Mononuclear cell (primary cell): ENCODE measurements around the gene TRAPPC3. TPM values are rescaled to one million over a fixed set of nuclear protein-coding genes. Genes with fewer than 3 reads are reported as not detected.
"Not testable (repeated sequence)": the region's sequence is repeated elsewhere in the genome, so short reads cannot be mapped to it uniquely, and the experiment has no call there.

Source experiments
- H3K27me3 ChIP-seq: 2 replicates; pipeline ENCODE4 v1.6.0; 2011; ENCODE audit warnings: low read length, control low read depth; ENCODE audit not compliant: insufficient read depth
- H3K4me1 ChIP-seq: 2 replicates; pipeline ENCODE4 v1.5.1; 2011; ENCODE audit warnings: mild to moderate bottlenecking, low read length, control low read depth; ENCODE audit not compliant: insufficient read depth
- H3K4me3 ChIP-seq: 2 replicates; pipeline ENCODE4 v1.5.1; 2011; ENCODE audit warnings: mild to moderate bottlenecking, low read length, moderate library complexity
- H3K9me3 ChIP-seq: 2 replicates; pipeline ENCODE4 v1.5.1; 2011; ENCODE audit warnings: low read depth, mild to moderate bottlenecking, control low read depth, low read length
- total RNA-seq: library from RNA; depleted of rRNA; stranded (reverse); fragments of >200 nt; gene quantifications from one replicate; pipeline ENCODE4 v1.2.3, GENCODE V29; 2012

Gene TRAPPC3
- total RNA-seq, 1 donor: 25.9 TPM

DNA sequence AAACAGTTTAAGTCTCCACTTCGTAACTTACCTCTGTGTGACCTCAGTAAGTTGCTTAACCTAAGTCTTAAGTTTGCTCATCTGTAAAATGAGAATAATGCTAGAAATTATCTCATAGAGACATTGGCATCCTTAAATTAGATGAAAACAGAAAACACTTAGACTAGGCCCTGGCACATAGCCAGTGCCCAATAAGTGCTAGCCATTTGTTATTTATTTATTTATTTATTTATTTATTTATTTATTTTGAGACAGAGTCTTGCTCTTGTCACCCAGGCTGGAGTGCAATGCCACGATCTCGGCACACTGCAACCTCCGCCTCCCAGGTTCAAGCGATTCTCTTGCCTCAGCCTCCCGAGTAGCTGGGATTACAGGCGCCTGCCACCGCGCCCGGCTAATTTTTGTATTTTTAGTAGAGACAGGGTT lies 9.6 kb upstream of the TRAPPC3 start:
- H3K9me3 ChIP-seq, H3K4me3 ChIP-seq, H3K27me3 ChIP-seq: not testable (repeated sequence)
- peaks cover 76% of the 10 kb centered on the region for H3K4me1 ChIP-seq

DNA sequence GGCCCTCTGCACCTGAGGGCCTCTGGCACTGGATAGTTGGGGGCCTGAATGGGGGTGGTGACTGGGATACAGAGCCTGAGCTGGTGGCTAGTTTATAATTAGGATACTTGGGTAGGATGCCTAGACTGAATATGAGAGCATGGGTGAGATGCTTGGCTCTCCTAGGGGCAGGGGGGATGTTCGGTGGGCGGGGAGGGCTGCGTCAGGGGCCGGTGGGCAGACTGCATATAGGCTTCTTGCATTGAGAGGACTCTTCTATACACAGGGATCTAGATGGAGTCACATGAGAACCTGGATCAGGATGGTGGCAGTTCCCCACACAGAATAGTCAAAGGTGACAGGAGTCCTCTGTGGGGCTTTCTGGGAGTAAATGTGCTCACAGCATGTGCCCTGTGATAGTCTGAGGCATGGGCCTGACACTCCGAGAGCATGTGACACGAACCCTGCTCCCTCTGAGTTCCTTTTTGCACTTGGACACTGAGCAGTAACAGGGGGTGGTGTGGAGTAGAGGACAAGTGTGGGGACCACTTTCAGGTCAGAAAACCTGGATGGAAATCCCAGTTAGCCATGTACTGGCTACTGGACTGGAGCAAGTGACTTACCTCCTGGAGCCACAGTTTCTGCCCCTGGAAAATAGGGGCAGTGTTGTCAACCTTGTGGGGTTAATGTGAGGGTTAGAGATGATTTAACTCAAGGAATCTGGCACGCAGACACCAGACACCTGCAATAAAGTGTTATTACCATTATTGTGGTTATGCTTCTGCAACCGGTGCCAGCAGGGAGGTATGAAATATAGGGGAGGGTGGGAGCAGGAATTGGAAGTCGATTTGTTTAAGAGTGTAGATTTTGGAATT lies 8.9 kb upstream of the TRAPPC3 start:
- peaks cover 75% of the 10 kb centered on the region for H3K4me1 ChIP-seq
- H3K9me3 ChIP-seq: no peaks in the 10 kb centered on the region
- no peaks in the 10 kb centered on the region for H3K27me3 ChIP-seq
- peak overlapping the region; percentile 82 for H3K4me3 ChIP-seq

DNA sequence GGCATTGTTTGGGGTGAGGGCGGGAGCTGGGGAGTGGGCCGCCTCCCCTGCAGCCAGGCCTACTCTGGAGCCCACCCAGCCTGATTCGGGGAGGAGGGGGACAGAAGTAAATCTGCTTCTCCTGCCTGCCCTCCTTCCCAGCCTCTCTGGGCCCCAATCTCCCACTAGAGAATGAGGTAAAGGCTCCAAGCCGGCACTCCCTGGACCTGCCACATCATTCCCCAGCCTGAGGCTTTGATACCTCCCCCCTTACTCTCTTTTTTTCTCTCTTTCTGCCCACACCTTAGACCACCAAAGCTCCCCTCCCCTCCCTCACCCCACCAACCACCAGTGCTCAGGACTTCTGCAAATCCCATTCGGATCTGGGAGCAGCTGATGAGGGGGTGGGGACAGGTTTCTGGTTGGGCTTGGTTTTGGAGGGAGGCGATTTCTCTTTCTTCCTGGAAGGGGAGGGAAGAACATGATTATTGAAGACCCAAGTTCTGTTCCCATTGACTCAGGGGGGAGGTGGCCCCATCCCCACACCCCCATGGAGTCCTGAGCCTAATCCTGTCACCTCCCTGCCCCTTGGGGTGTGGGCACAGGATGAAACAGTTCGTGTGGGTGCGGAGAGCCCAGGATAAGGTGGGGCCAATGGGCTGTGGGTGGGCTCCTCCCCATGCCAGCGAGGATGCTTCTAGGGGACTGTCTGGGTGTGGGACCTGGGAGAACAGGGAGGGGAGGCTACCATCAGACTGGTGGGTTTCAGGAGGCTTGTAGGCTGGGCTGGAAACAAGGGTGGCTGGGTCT lies 8.0 kb upstream of the TRAPPC3 start:
- H3K9me3 ChIP-seq: no peaks in the 10 kb centered on the region
- H3K4me3 ChIP-seq: peak overlapping the region; percentile 82
- H3K27me3 ChIP-seq: no peaks in the 10 kb centered on the region

DNA sequence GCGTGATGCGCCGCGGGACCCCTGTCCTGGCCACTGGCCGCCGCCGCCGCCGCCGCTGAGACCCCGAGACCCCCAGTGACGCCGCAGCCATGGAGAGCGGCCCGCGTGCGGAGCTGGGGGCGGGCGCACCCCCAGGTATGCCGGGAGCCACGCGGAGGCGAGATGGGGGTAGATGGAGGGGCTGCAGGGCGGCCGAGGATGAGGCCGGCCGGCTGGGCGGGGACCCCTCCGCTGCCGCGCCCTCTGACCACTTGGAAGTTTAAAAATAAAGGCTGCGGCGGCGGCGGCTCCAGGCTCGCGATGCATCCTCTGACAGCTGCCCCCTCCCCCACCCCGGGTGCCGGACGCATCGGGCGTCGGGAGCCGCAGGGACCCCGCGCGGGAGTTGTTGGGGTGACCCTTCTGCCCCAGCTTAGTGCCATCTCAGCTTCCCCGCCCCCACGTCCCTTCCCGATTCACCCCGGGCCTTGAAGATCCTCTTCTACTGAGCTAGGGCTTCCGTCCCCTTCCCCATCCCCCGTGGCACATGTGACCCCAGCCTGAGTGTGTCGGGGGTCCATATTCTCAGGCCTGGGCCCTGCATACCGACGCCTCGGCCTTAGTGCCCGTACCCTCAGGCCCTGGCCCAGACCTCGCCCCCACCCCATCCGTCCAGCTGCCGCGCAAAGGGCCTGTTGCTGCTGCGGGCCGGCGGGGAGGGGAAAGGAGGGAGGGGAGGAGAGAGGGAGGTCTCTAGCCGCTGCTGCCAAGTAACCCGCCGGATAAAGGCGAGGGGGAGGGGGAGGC lies 7.2 kb upstream of the TRAPPC3 start:
- no peaks in the 10 kb centered on the region for H3K9me3 ChIP-seq
- peaks cover 75% of the 10 kb centered on the region for H3K4me1 ChIP-seq
- no peaks in the 10 kb centered on the region for H3K27me3 ChIP-seq
- H3K4me3 ChIP-seq: peak overlapping the region; percentile 82

More for the DNA sequence above, 8.0 kb upstream of the TRAPPC3 start:
- H3K4me1 ChIP-seq: peaks cover 75% of the 10 kb centered on the region

DNA sequence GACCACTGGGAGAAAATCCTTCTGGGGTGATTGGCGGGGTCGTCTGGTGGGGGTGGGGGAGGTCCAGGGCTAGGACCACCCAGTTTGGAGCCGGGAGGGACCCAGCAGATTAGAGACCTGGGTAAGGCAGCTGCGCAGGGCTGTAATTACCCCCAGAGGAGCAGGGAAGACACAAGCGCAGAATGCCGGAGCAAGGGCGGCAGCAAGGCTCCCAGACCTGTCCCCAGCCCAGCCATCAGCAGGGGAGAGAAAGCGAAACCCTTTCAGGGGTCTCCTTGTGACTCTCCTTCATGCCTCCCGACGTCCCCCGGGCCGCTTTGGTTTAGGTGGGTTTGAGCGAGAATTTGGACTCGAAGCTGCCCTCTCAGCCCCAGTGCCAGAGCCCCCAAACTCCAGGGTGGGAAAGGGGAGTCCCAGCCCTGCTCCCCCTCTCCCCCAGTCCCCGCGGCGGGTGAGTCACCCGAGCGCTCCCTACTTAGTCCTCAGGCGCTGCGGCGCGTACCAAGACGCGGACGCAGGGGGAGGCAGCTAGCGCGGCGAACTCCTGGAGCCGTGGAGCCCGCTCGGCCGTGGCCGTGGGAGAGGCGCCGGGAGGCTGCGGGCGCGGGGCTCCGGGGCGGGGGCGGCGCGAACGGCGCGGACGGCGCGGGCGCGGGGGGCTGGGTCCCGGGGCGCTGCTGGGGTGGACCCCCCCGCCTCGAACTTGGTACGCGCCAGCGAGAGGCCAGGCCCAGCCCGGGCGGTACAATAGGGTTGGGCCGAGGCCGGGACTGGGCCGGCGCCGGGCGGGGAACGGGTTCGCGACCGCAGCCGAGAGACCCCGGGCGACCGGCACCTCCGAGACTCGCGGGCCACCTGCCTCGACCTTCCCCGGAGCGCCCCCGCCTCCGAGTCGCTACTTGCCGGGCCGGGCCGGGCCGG lies 6.4 kb upstream of the TRAPPC3 start, which contains the start of gene MAP7D1:
Gene MAP7D1 (plus strand): TSS at position 753 of the 921 bp plus-strand sequence. CDS start 258 bp downstream, outside the sequence.
- no peaks in the 10 kb centered on the region for H3K27me3 ChIP-seq
- peak within 1 kb of the TSS; percentile 82 for H3K4me3 ChIP-seq
- H3K9me3 ChIP-seq: no peaks in the 10 kb centered on the region
- H3K4me1 ChIP-seq: peaks cover 75% of the 10 kb centered on the region

DNA sequence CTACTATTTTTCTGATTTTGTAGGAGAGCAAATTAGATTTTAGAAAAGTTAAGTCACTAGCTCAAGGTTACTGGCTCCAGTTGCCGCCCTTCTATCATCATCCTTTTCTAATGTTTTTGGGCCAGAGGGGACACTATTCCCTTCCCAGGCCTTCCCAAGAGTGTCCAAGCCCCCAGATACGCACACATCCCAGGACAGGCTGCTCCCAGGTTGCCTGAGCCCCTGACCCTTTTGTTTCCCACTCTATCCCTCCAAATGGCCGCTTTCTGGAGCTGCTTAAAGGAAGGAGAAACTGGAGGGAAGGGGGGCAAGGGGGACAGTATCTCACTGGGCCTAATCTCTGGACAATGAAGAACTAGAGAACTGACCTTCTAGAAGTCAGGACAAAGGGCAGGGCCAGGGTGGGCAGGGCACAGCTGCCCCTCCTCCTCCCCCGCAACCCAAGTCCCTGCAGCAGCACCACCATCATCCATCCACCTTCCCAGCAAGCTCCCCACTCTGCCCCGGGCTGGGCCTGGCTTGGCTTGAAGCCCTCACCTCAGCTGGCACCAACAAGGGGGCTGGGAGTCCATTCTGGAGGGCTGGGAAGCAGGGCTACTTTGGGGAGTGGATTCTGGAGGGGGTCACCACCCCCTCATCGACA lies 5.6 kb upstream of the TRAPPC3 start:
- peak overlapping the region; percentile 82 for H3K4me3 ChIP-seq
- peaks cover 75% of the 10 kb centered on the region for H3K4me1 ChIP-seq
- no peaks in the 10 kb centered on the region for H3K9me3 ChIP-seq
- no peaks in the 10 kb centered on the region for H3K27me3 ChIP-seq

DNA sequence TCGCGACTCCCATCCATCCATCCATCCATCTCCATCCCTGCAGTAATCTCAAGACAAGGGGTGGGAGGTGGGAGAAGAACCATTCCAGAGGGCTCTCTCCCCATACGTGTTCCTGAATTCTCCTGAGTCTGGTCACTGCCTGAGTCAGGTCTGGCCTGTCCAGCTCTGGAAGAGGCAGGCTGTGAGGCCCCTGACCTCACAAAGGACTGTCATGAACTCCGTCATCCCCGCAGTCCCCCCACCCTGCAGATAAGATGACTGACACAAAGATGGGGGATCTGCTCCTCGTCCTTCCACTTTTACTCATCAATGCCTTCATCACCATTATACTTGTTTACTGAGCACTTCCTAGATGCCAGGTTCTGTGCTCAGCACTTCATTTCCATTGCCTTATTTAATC lies 5.0 kb upstream of the TRAPPC3 start:
- peaks cover 73% of the 10 kb centered on the region for H3K4me1 ChIP-seq
- no peak overlapping the region for H3K4me3 ChIP-seq
- H3K27me3 ChIP-seq: no peaks in the 10 kb centered on the region
- no peaks in the 10 kb centered on the region for H3K9me3 ChIP-seq

DNA sequence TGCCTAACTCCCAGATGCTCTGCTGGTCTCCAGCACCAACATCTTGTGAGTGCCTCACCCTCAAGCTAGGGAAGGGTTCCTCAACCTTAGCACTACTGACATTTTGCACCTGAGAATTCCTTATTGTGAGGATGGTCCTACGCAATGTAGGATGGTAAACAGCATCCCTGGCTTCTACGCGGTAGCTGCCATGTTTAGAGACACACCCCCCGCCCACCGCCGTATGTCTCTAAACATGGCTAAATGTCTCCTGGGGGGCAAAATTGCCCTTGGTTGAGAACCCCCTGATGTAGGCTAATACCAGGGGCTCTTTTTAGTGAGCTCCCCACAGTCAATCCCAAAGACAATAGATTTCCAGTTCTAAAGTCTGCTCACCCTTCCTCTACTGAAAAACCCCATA lies 4.2 kb upstream of the TRAPPC3 start:
- H3K4me3 ChIP-seq: no peak overlapping the region

DNA sequence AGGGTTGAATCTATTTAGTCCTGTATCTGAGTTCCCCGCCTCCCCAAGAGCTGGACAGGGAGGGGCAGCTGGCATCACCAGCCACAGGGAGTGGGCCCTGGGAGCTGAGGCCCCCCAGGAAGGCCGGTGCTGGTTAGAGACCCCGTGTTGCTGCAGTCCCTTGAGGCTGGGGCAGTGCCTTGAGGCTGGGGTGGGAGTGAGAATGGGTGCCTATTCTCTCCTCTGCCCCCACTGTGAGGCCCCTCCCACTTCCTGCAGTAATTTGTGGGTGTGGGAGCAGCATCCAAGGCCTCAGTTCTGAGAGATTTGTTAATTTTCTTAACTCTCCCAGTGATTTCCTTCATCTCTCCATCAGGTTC lies 2.5 kb upstream of the TRAPPC3 start:
- H3K27me3 ChIP-seq: no peaks in the 10 kb centered on the region
- H3K4me3 ChIP-seq: no peak overlapping the region
- peaks cover 68% of the 10 kb centered on the region for H3K4me1 ChIP-seq
- no peaks in the 10 kb centered on the region for H3K9me3 ChIP-seq

More for the DNA sequence above, 4.2 kb upstream of the TRAPPC3 start:
- H3K4me1 ChIP-seq: peaks cover 68% of the 10 kb centered on the region
- H3K9me3 ChIP-seq: no peaks in the 10 kb centered on the region
- no peaks in the 10 kb centered on the region for H3K27me3 ChIP-seq

DNA sequence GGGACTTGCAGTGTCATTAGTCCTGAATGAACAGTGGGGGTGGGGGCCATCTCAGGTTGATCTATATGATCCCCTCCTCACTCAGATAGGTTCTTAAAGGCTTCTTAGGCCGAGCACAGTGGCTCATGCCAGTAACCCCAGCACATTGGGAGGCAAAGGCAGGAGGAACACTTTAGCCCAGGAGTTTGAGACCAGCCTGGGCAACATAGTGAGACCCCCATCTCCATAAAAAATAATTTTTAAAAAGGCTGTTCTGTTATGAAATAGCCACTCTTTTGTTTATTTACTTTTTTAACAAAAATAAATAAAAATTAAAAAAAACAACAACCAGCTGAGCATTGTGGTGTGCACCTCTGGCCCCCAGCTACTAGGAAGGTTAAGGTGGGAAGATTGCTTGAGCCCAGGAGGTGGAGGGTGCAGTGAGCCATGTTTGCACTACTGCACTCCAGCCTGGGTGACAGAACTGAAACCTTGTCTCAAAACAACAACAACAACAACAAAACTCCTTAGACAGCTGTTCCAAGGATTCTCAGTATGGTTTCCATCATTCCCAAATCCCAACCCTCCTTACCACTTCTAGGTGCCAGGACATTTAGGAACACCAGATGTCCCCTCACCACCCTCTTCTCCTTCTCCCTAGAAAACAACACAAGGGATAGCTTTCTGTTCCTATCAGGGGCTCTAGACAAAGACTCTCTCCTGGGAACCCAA lies 2.0 kb upstream of the TRAPPC3 start:
- peaks cover 68% of the 10 kb centered on the region for H3K4me1 ChIP-seq
- no peaks in the 10 kb centered on the region for H3K9me3 ChIP-seq
- no peak overlapping the region for H3K4me3 ChIP-seq
- no peaks in the 10 kb centered on the region for H3K27me3 ChIP-seq

DNA sequence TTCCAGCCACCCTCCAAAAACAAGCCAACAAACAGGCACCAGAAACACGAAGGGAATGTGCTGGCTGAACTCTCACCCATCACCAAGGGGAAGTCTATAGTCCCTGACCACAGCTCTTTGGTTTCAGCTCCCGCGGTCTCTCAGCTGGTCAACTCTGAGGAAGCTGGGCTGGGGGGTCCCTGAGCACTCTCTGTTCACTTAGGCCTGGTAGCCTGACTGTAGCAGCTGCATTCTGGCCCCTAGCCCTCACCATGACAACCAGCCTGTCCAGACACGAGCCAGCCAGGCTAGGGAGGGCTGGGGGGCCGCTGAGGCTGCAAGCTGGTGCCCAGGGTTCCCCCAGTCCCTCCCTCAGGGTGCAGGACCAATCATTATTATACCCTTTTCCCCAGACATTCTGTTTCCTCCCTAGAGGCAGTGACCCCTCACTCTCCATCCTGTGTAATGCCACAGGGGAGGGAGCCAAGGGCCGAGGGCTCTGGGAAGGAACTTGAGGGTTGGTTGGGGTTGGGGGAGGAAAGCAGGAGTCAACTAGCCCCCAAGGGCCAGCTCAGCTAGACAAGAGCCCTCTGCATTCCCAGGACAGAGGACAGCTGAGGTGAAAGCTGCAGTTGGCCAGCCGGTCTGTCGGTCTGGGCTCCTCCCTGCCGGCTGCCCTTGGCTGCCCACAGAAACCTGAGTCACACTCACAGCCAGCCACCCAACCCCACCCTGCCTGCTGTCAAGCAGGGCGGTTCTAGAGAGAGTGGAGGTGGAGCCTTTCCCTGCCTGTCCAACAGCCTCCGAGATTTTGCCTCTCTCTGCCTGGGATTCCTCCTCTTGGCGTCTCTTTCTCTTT lies 1.2 kb upstream of the TRAPPC3 start:
- no peak overlapping the region for H3K4me3 ChIP-seq
- no peaks in the 10 kb centered on the region for H3K27me3 ChIP-seq
- H3K4me1 ChIP-seq: peaks cover 68% of the 10 kb centered on the region
- no peaks in the 10 kb centered on the region for H3K9me3 ChIP-seq

DNA sequence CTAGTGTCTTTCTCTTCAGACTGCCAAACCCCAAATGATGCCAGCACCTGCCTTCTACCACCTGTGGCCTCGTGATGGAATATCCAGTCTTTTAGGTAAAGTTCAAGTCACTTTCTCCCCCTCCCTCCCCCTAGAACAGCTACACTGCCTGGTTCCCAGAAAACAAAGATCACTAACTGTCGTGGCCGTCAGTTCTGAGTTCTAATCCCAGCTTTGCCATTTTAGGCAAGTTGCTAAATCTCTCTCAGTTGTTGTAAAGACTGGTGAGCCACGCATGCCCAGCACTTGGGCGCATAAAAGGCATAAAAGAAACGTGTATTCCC lies 648 bp upstream of the TRAPPC3 start:
- Histone ChIP-seq H3K9me3 (no peaks in the 10 kb centered on the region), H3K4me3 (no peak overlapping the region), H3K27me3 (no peaks in the 10 kb centered on the region), H3K4me1 (peaks cover 64% of the 10 kb centered on the region)

DNA sequence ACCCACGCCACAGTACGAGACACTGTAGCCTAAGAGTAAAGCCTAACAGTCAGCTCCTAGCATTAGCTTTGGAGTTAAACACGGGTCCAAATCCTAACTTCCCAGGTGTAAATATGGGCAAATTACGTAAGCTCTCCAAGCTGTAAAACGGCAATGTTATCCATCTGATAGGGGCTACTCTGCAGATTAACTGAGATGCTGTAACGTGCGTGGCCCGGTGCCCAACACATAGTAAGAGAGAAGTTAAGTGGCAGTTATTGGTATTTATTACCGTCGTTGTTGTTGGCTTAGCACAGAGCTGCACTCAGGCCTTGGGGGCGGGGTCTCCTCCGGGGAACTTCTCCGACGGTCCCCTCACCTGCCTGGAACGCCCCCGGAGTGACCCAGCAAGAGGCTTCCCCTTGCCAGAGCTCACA lies 457 bp downstream of the TRAPPC3 start:
- peaks cover 56% of the 10 kb centered on the region for H3K4me1 ChIP-seq
- H3K27me3 ChIP-seq: no peaks in the 10 kb centered on the region
- H3K4me3 ChIP-seq: peak overlapping the region; percentile 80
- no peaks in the 10 kb centered on the region for H3K9me3 ChIP-seq
